Stomach (tissue), 9 donors: ENCODE data around the gene CCDC61. TPM values are rescaled to one million over a fixed set of nuclear protein-coding genes. Genes with fewer than 3 reads are reported as not detected.
A peak's percentile ranks its signal among the peaks of the same experiment; 100 is the strongest.

ENCODE experiments used
- DNase-seq, 2 donors: peaks; one replicate each; pipeline versions ENCODE4 v3.0.0 to v3.0.0-alpha.2; 2013 to 2019
- H3K27ac ChIP-seq, 5 donors: fragments of 200-600 bp in 4 of 5; sonication (generic) in 4 of 5; one replicate each; pipeline ENCODE4 v1.5.1; 2013 to 2019; ENCODE audit warnings: mild to moderate bottlenecking in 1 of 5, moderate library complexity in 1 of 5
- H3K27me3 ChIP-seq, 3 donors: fragments of 200-600 bp; sonication (generic); one replicate each; pipeline ENCODE4 v1.5.1; 2017 to 2019; ENCODE audit warnings: mixed run types in 1 of 3
- H3K36me3 ChIP-seq, 4 donors: fragments of 200-600 bp; sonication (generic); 1 replicate in 3 of 4; 2 replicates in 1 of 4; pipeline ENCODE4 v1.5.1; 2016 to 2019
- H3K4me1 ChIP-seq, 4 donors: fragments of 200-600 bp; sonication (generic); one replicate each; pipeline ENCODE4 v1.5.1; 2016 to 2019
- H3K4me3 ChIP-seq, 4 donors: fragments of 200-600 bp; sonication (generic) in 3 of 4; one replicate each; pipeline ENCODE4 v1.5.1; 2016 to 2019; ENCODE audit warnings: mild to moderate bottlenecking in 1 of 4
- H3K9me3 ChIP-seq, 4 donors: fragments of 200-600 bp; sonication (generic); one replicate each; pipeline ENCODE4 v1.5.1; 2016 to 2019
- EP300 ChIP-seq: sonication (generic); formaldehyde crosslinking; IDR thresholded peaks from one replicate; pipeline ENCODE4 v1.6.1; 2017; ENCODE audit warnings: antibody characterized with exemption
- POLR2A ChIP-seq, 4 donors: fragments of 450-650 bp; IDR thresholded peaks; one replicate each; pipeline ENCODE4 v1.6.1; 2016; ENCODE audit warnings: antibody characterized with exemption in 4 of 4, control low read depth in 2 of 4, mild to moderate bottlenecking in 1 of 4, moderate library complexity in 1 of 4
- POLR2AphosphoS5 ChIP-seq, 3 donors: sonication (generic); formaldehyde crosslinking; IDR thresholded peaks; one replicate each; pipeline ENCODE4 v1.6.1; 2016; ENCODE audit warnings: antibody characterized with exemption in 3 of 3
- WGBS, 5 donors: extraction: QIAGEN DNeasy Blood & Tissue Kit in 3 of 5; methylation state at CpG; one replicate each; pipeline versions ENCODE4 v1.1.5 to v1.1.7; 2013 to 2018; 5-methylcytosine and 5-hydroxymethylcytosine counted together
- intact Hi-C: fragments of 100-400 bp; cut with DNase I; formaldehyde crosslinking; loops from one replicate; pipeline ENCODE4 v1.15.1; 2023; ENCODE audit warnings: low total_unique reads
- polyA plus RNA-seq, 3 donors: library from polyadenylated mRNA; stranded (reverse); fragments of 200-250 nt; gene quantifications; one replicate each; pipeline ENCODE4 v1.2.3, GENCODE V29; 2013
- total RNA-seq, 5 donors: library from RNA; depleted of rRNA; stranded (reverse); fragments of >200 nt; gene quantifications; one replicate each; pipeline versions ENCODE4 v1.1.0 to v1.2.3, GENCODE V29; 2014 to 2016
- TF ChIP-seq, protein P1 (sequence below), 7 experiments: fragments of 450-650 bp in 4 of 7; fragments of 200-600 bp in 3 of 7; sonication (generic) in 3 of 7; IDR thresholded peaks; one replicate each; pipeline ENCODE4 v1.5.1; 2016 to 2019; ENCODE audit warnings: antibody characterized with exemption in 7 of 7, control low read depth in 2 of 7, mild to moderate bottlenecking in 1 of 7
- donor health status: healthy with polysubstance abuse.
- donor health status: Bipolar disorder and iron deficiency.
- donor health status: healthy.

CCDC61 gene
- total and polyA plus RNA-seq, 8 donors: 2.4 to 38.8 (median 13.2) TPM

DNA sequence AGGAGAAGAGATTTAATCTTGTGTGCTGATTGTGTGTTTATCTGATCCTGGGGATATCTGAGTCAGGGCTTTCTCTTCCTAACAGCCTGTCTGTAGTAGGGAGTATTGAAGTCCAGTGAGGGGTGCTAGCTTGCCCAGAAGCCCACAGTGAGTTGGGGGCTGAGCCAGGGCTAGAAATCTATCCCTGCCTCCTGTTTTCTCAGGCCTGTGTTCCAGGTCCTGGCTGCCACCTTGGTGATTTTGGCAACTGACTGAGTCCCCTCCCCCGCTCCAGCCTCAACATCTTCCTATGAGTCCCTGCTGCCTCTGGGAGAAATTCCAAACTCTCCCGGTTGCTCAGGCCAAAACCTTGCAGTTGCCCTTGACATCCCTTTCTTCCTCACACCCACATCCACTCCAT is 13.9 kb upstream of the CCDC61 start:
- DNase-seq: no peak
- intact Hi-C loops: no loop called here
- H3K9me3 ChIP-seq: no peaks in the 10 kb centered on the region
- no peak overlapping the region for H3K27ac ChIP-seq
- TF ChIP-seq EP300 (no peak), POLR2A (IDR thresholded peaks at IDR 0.05) (no peak)
- TF ChIP-seq, protein P1, sequence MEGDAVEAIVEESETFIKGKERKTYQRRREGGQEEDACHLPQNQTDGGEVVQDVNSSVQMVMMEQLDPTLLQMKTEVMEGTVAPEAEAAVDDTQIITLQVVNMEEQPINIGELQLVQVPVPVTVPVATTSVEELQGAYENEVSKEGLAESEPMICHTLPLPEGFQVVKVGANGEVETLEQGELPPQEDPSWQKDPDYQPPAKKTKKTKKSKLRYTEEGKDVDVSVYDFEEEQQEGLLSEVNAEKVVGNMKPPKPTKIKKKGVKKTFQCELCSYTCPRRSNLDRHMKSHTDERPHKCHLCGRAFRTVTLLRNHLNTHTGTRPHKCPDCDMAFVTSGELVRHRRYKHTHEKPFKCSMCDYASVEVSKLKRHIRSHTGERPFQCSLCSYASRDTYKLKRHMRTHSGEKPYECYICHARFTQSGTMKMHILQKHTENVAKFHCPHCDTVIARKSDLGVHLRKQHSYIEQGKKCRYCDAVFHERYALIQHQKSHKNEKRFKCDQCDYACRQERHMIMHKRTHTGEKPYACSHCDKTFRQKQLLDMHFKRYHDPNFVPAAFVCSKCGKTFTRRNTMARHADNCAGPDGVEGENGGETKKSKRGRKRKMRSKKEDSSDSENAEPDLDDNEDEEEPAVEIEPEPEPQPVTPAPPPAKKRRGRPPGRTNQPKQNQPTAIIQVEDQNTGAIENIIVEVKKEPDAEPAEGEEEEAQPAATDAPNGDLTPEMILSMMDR (IDR thresholded peaks at IDR 0.05): no peak
- no peaks in the 10 kb centered on the region for H3K4me1 ChIP-seq
- 38 to 55% (median 48%) methylated on average over 2 of the region's 2 CpGs for WGBS, 5 donors
- H3K4me3 ChIP-seq: no peak overlapping the region
- H3K27me3 ChIP-seq: peaks cover 0 to 56% (median 2%) of the 10 kb centered on the region in 3 donors
- H3K36me3 ChIP-seq: no peaks in the 10 kb centered on the region

DNA sequence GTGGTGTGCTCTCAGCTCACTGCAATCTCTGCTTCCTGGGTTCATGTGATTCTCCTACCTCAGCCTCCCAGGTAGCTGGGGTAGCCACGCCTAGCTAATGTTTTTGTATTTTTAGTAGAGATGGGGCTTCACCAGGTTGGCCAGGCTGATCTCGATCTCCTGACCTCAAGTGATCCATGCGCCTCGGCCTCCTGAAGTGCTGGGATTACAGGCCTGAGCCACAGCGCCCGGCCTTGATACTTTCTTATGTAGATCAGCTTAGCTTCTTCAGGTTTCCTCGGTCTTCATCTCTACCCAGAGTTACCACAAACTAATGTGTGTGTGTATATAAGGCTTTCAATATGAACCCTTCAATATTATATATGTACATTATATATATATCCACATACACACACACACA is 9.9 kb upstream of the CCDC61 start:
- Histone ChIP-seq H3K4me3 (no peak overlapping the region), H3K4me1 (no peaks in the 10 kb centered on the region), H3K9me3 (no peaks in the 10 kb centered on the region), H3K27ac (no peak overlapping the region), H3K27me3 (peaks cover 0 to 56% (median 5%) of the 10 kb centered on the region in 3 donors), H3K36me3 (no peaks in the 10 kb centered on the region)
- TF ChIP-seq POLR2AphosphoS5 (IDR thresholded peaks at IDR 0.05): no peak
- TF ChIP-seq POLR2A (IDR thresholded peaks at IDR 0.05): no peak
- no peak for TF ChIP-seq EP300
- no peak for DNase-seq
- WGBS, 5 donors: 77 to 89% (median 78%) methylated on average over 7 of the region's 7 CpGs
- intact Hi-C loops: no loop called here

DNA sequence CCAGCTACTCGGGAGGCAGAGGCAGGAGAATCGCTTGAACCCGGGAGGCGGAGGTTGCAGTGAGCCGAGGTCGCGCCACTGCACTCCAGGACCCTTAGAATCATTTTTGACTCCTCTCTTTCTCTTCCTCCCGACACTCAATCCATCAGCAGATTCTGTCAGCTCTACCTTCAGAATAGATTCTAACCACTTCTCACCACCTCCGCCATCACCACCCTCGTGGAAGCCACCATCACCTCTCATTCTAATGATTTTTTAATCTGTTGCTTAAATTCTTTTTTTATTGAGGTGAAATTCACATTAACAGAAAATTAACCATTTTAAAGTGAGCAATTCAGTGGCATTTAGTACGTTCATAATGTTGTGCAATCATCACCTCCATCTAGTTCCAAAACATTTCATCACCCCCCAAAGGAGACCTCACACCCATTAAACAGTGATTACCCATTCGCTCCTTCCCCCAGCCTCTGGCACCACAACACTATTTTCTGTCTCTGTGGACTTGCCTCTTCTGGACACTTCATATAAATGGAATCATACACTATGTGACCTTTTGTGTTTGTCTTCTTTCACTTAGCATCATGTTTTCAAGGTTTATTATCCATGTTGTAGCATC is 5.0 kb upstream of the CCDC61 start:
- intact Hi-C loops: no loop called here
- Histone ChIP-seq H3K27ac (no peak overlapping the region), H3K4me1 (peaks cover 0 to 6% (median 3%) of the 10 kb centered on the region in 4 donors)

DNA sequence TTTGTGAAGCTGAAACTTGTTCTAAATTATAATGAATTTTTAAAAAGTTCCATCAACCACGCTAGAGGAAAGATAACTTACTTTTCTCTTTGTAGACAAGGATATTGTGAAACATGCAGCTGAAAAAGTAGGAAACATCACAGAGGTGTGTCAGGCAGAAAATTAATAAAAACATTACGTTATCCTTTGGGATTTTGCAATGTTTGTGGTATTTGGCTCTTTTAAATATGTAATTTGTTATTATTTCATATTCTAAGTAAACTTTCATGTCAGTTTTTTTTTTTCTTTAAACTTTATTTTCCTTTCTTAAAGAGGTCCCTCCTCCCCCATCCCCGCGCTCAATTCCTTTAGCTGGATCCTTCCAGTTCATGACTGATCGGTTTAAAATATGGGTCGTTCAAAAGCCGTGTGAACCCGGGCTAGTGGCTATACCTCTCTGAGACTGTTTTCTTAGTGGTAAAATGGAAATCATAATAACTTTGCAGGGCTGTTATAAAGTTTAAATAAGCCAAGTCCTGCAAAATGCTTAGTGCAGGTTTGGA is 740 bp upstream of the CCDC61 start:
- H3K27ac ChIP-seq: peak overlapping the region in 2 of 5 donors; percentile 17
- peaks cover 0 to 18% (median 4%) of the 10 kb centered on the region in 3 donors for H3K27me3 ChIP-seq
- DNase-seq: no peak
- no peak for TF ChIP-seq EP300
- TF ChIP-seq POLR2AphosphoS5 (IDR thresholded peaks at IDR 0.05): no peak
- TF ChIP-seq, protein P1 (IDR thresholded peaks at IDR 0.05): no peak
- TF ChIP-seq POLR2A (IDR thresholded peaks at IDR 0.05): no peak
- WGBS, 5 donors: 5 to 7% (median 6%) methylated on average over 8 of the region's 8 CpGs
- intact Hi-C loops: no loop called here
- H3K9me3 ChIP-seq: no peaks in the 10 kb centered on the region
- H3K4me3 ChIP-seq: peak overlapping the region; percentile 46 to 86 (median 80)
- peaks cover 0 to 5% (median 0%) of the 10 kb centered on the region in 4 donors for H3K36me3 ChIP-seq
- H3K4me1 ChIP-seq: peaks cover 5 to 30% (median 19%) of the 10 kb centered on the region in 4 donors

More for the DNA sequence above, 5.0 kb upstream of the CCDC61 start:
- H3K36me3 ChIP-seq: no peaks in the 10 kb centered on the region
- DNase-seq: no peak
- H3K4me3 ChIP-seq: no peak overlapping the region
- TF ChIP-seq POLR2A (IDR thresholded peaks at IDR 0.05): no peak
- TF ChIP-seq, protein P1 (IDR thresholded peaks at IDR 0.05): no peak
- no peak for TF ChIP-seq EP300
- no peak for TF ChIP-seq POLR2AphosphoS5 (IDR thresholded peaks at IDR 0.05)
- WGBS, 5 donors: 82 to 90% (median 87%) methylated on average over 12 of the region's 12 CpGs
- peaks cover 0 to 25% (median 5%) of the 10 kb centered on the region in 3 donors for H3K27me3 ChIP-seq
- H3K9me3 ChIP-seq: no peaks in the 10 kb centered on the region
